Gastroesophageal sphincter (tissue), 4 donors: ENCODE results near the gene ETDA. TPM values are rescaled to one million over a fixed set of nuclear protein-coding genes. Genes with fewer than 3 reads are reported as not detected.
"Not testable (repeated sequence)": the region's sequence is repeated elsewhere in the genome, so short reads cannot be mapped to it uniquely, and the experiment has no call there.

Experiments used
- ATAC-seq: fragments of 150-250 bp; one replicate; pipeline ENCODE4 v1.9.1; 2016; ENCODE audit warnings: mild to moderate bottlenecking, moderate library complexity
- H3K27ac ChIP-seq, 4 donors: fragments of 200-600 bp; sonication (generic) in 3 of 4; 1 replicate in 3 of 4; 2 replicates in 1 of 4; pipeline ENCODE4 v1.5.1; 2016 to 2019
- H3K27me3 ChIP-seq: fragments of 200-600 bp; sonication (generic); one replicate; pipeline ENCODE4 v1.5.1; 2019
- H3K36me3 ChIP-seq, 2 donors: fragments of 200-600 bp; sonication (generic); one replicate each; pipeline ENCODE4 v1.5.1; 2019; ENCODE audit warnings: control low read depth in 1 of 2
- H3K4me1 ChIP-seq, 3 donors: fragments of 200-600 bp; sonication (generic); 1 replicate in 2 of 3; 2 replicates in 1 of 3; pipeline ENCODE4 v1.5.1; 2016 to 2019; ENCODE audit warnings: control low read depth in 2 of 3
- H3K4me3 ChIP-seq, 2 donors: fragments of 200-600 bp; sonication (generic); one replicate each; pipeline ENCODE4 v1.5.1; 2019; ENCODE audit warnings: mild to moderate bottlenecking in 1 of 2, moderate library complexity in 1 of 2
- H3K9me3 ChIP-seq, 3 donors: fragments of 200-600 bp; sonication (generic); one replicate each; pipeline ENCODE4 v1.5.1; 2017 to 2019; ENCODE audit warnings: control low read depth in 2 of 3
- CTCF ChIP-seq, 4 experiments: fragments of 200-600 bp in 2 of 4; fragments of 450-650 bp in 2 of 4; sonication (generic) in 1 of 4; IDR thresholded peaks; one replicate each; pipeline ENCODE4 v1.5.1; 2017 to 2019; ENCODE audit warnings: antibody characterized with exemption in 4 of 4, mild to moderate bottlenecking in 2 of 4, moderate library complexity in 2 of 4
- EP300 ChIP-seq: sonication (generic); formaldehyde crosslinking; IDR thresholded peaks from one replicate; pipeline ENCODE4 v1.6.1; 2017; ENCODE audit warnings: antibody characterized with exemption, mild to moderate bottlenecking
- POLR2A ChIP-seq, 2 donors: fragments of 450-650 bp; IDR thresholded peaks; one replicate each; pipeline ENCODE4 v1.6.1; 2017; ENCODE audit warnings: antibody characterized with exemption in 2 of 2, mild to moderate bottlenecking in 2 of 2, moderate library complexity in 1 of 2
- POLR2AphosphoS5 ChIP-seq: sonication (generic); formaldehyde crosslinking; IDR thresholded peaks from one replicate; pipeline ENCODE4 v1.6.1; 2017; ENCODE audit warnings: antibody characterized with exemption
- WGBS, 2 donors: methylation state at CpG; one replicate each; pipeline ENCODE4 v1.1.5; 2018; ENCODE audit warnings: low coverage in 1 of 2; 5-methylcytosine and 5-hydroxymethylcytosine counted together
- total RNA-seq, 4 donors: library from RNA; depleted of rRNA; stranded (reverse); fragments of >200 nt; gene quantifications; one replicate each; pipeline ENCODE4 v1.1.0, GENCODE V29; 2016

Gene ETDA
- total RNA-seq, 4 donors from 2014 or later = not detected

GRCh38 chrX:135257469-135257868 lies 5.6 kb downstream of the ETDA start:
- H3K4me3 ChIP-seq = no peak overlapping the region
- H3K4me1 ChIP-seq = no peaks in the 10 kb centered on the region
- no peak overlapping the region for H3K27ac ChIP-seq
- TF ChIP-seq POLR2AphosphoS5 (no peak), CTCF (IDR thresholded peaks at IDR 0.05) (no peak), POLR2A (IDR thresholded peaks at IDR 0.05) (no peak), EP300 (no peak)
- ATAC-seq = no peak
- H3K9me3 ChIP-seq = no peaks in the 10 kb centered on the region
- no peaks in the 10 kb centered on the region for H3K27me3 ChIP-seq
- no CpG with 5 or more reads among the region's 6 CpGs for WGBS, 2 donors
- H3K36me3 ChIP-seq = no peaks in the 10 kb centered on the region

- H3K4me3 ChIP-seq, H3K36me3 ChIP-seq, H3K27me3 ChIP-seq, H3K4me1 ChIP-seq, ATAC-seq, H3K9me3 ChIP-seq, H3K27ac ChIP-seq: not testable (repeated sequence)
- WGBS, 2 donors = 88 to 95% methylated on average over 2 of the region's 2 CpGs
Observed at GRCh38 chrX:135260976-135261375, 9.1 kb downstream of the ETDA start.

- not testable (repeated sequence) for ATAC-seq, H3K4me3 ChIP-seq, H3K9me3 ChIP-seq, H3K27me3 ChIP-seq, H3K4me1 ChIP-seq, H3K27ac ChIP-seq, H3K36me3 ChIP-seq
- no CpG with 5 or more reads among the region's 8 CpGs for WGBS, 2 donors
Observed at GRCh38 chrX:135263376-135263775, 11.5 kb downstream of the ETDA start.

GRCh38 chrX:135264206-135264605 lies 12.3 kb downstream of the ETDA start:
- H3K36me3 ChIP-seq = no peaks in the 10 kb centered on the region
- 61% methylated on average over 2 of the region's 4 CpGs; no CpG with 5 or more reads in 1 of the 2 donors for WGBS, 2 donors
- H3K9me3 ChIP-seq = peaks cover 0 to 13% (median 0%) of the 10 kb centered on the region in 3 donors
- H3K27me3 ChIP-seq = no peaks in the 10 kb centered on the region
- H3K4me3 ChIP-seq = no peak overlapping the region
- H3K27ac ChIP-seq = no peak overlapping the region
- TF ChIP-seq POLR2A (IDR thresholded peaks at IDR 0.05) (no peak), POLR2AphosphoS5 (no peak), CTCF (IDR thresholded peaks at IDR 0.05) (no peak), EP300 (no peak)
- no peak for ATAC-seq
- H3K4me1 ChIP-seq = no peaks in the 10 kb centered on the region

- Histone ChIP-seq H3K36me3 (no peaks in the 10 kb centered on the region), H3K9me3 (peaks cover 0 to 62% (median 0%) of the 10 kb centered on the region in 3 donors), H3K4me1 (no peaks in the 10 kb centered on the region), H3K4me3 (no peak overlapping the region), H3K27me3 (no peaks in the 10 kb centered on the region), H3K27ac (no peak overlapping the region)
- no peak for ATAC-seq
- 39 to 40% methylated on average over 2 of the region's 5 CpGs for WGBS, 2 donors
- TF ChIP-seq CTCF (IDR thresholded peaks at IDR 0.05) (no peak), EP300 (no peak), POLR2A (IDR thresholded peaks at IDR 0.05) (no peak), POLR2AphosphoS5 (no peak)
Observed at GRCh38 chrX:135273162-135273561, 21.3 kb downstream of the ETDA start.

GRCh38 chrX:135275973-135276372 lies 24.1 kb downstream of the ETDA start:
- Histone ChIP-seq H3K9me3 (peaks cover 0 to 63% (median 0%) of the 10 kb centered on the region in 3 donors), H3K27me3 (no peaks in the 10 kb centered on the region), H3K4me1 (no peaks in the 10 kb centered on the region), H3K27ac (no peak overlapping the region), H3K36me3 (no peaks in the 10 kb centered on the region), H3K4me3 (no peak overlapping the region)
- no peak for TF ChIP-seq EP300
- no peak for TF ChIP-seq POLR2AphosphoS5
- no peak for TF ChIP-seq POLR2A (IDR thresholded peaks at IDR 0.05)
- no peak for TF ChIP-seq CTCF (IDR thresholded peaks at IDR 0.05)
- no peak for ATAC-seq
